SK-N-SH treated with all-trans-retinoic acid at 6 μM for 48 hours (cell line): ENCODE measurements around the gene C11orf16.

Source experiments
- ESRRG ChIP-seq: fragments of 250-450 bp; sonication (Bioruptor Pico); IDR thresholded peaks from 2 replicates; pipeline ENCODE4 v1.6.1; 2021; ENCODE audit warnings: mild to moderate bottlenecking
- ZFP3 ChIP-seq: fragments of 250-450 bp; sonication (Bioruptor Pico); IDR thresholded peaks from 2 replicates; pipeline ENCODE4 v1.5.0; 2020; ENCODE audit warnings: mild to moderate bottlenecking, moderate library complexity

DNA sequence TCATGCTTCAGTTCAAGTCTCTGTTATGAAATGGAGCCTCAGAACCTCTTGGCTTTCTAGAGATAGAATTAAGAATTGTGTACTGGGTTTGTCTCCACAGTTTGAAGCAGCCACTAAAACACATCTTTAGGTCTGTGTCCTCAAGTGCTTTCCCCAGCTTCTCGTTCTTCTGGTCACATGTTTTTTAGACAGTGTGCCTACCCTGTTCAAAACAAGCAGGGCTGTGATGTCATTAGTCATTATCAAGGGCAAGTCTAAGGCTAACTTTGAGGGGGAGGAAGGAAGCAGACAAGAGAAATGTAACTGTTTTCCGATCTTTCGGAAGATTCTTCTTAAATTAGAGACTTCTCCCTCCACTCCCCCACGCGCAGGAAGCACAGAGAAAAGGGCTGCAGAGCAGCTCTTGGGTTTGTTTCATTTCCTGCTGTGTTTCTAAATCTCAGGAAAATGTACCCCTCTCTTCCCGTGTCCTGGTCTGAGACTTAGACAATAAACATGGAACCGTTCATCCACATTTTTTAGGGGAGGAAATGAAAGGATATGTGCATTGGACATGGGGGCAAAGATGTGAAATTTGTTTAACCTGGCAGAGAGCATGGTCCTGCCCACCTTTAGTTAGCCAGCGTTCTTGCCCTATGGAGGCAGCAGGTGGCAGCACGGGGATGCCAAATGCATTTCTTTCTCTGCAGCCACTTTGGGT is 18.6 kb downstream of the C11orf16 start:
- TF ChIP-seq ESRRG (CRISPR knock-in tag) (no peak), ZFP3 (CRISPR knock-in tag) (no peak)
